ENCODE results near the gene C14orf93.

Gene C14orf93

GRCh38 chr14:23044840-23045239, 34.9 kb upstream of the C14orf93 start:
- DNase-seq, result no peak

- DNase-seq, result no peak
Measured at GRCh38 chr14:23043754-23044153, 33.8 kb upstream of the C14orf93 start.

- DNase-seq, result no peak
Measured at GRCh38 chr14:23043145-23043544, 33.2 kb upstream of the C14orf93 start.

GRCh38 chr14:23042162-23042965, 32.4 kb upstream of the C14orf93 start, which contains the start of gene PSMB11:
PSMB11 (plus strand) TSS chr14:23042212; CDS start chr14:23042226, 14 bp downstream.
- no peak for DNase-seq

GRCh38 chr14:23041729-23042128, 31.8 kb upstream of the C14orf93 start:
- DNase-seq, result no peak

GRCh38 chr14:23040100-23040499, 30.2 kb upstream of the C14orf93 start:
- no peak for DNase-seq

- DNase-seq, result no peak
Measured at GRCh38 chr14:23035303-23036144, 25.6 kb upstream of the C14orf93 start.

- DNase-seq, result no peak
Measured at GRCh38 chr14:23034498-23035302, 24.8 kb upstream of the C14orf93 start, which contains the start of gene PSMB5. PSMB5 (minus strand) TSS chr14:23034900; CDS start chr14:23034881, 19 bp downstream.

- DNase-seq, result no peak
Measured at GRCh38 chr14:23033801-23034497, 24.0 kb upstream of the C14orf93 start.

GRCh38 chr14:23033251-23033727, 23.3 kb upstream of the C14orf93 start:
- DNase-seq, result no peak

- no peak for DNase-seq
Measured at GRCh38 chr14:23030936-23031335, 21.0 kb upstream of the C14orf93 start.

- no peak for DNase-seq
Measured at GRCh38 chr14:23028799-23029198, 18.9 kb upstream of the C14orf93 start.

- DNase-seq, result no peak
Measured at GRCh38 chr14:23025151-23025814, 15.3 kb upstream of the C14orf93 start.

- DNase-seq, result no peak
Measured at GRCh38 chr14:23024612-23025075, 14.7 kb upstream of the C14orf93 start.

GRCh38 chr14:23023795-23024152, 13.8 kb upstream of the C14orf93 start:
- no peak for DNase-seq

- no peak for DNase-seq
Measured at GRCh38 chr14:23023022-23023794, 13.3 kb upstream of the C14orf93 start.

GRCh38 chr14:23021889-23022442, 12.0 kb upstream of the C14orf93 start:
- no peak for DNase-seq

- no peak for DNase-seq
Measured at GRCh38 chr14:23021434-23021833, 11.5 kb upstream of the C14orf93 start.

- DNase-seq, result no peak
Measured at GRCh38 chr14:23020143-23021128, 10.5 kb upstream of the C14orf93 start.
